DND-41 (cell line): ENCODE measurements around the gene AMPH.

Experiments used
- ATAC-seq: fragments of 200-7000 bp; cut with Tn5 transposase; 3 replicates; pipeline ENCODE4 v1.9.1; 2021; ENCODE audit warnings: low read depth; ENCODE audit not compliant: insufficient read depth
- DNase-seq: peaks from one replicate; pipeline ENCODE4 v3.0.0-alpha.2; 2020
- H2AFZ ChIP-seq: 2 replicates; pipeline ENCODE4 v1.6.0; 2012; ENCODE audit warnings: low read depth, low read length
- H3K27ac ChIP-seq: 2 replicates; pipeline ENCODE4 v1.5.1; 2012; ENCODE audit warnings: low read length, inconsistent platforms
- H3K27me3 ChIP-seq: fragments of 200-600 bp; sonication (generic); 2 replicates; pipeline ENCODE4 v1.6.0; 2012; ENCODE audit warnings: low read length, mild to moderate bottlenecking, inconsistent platforms; ENCODE audit not compliant: insufficient read depth, poor library complexity
- H3K36me3 ChIP-seq: 2 replicates; pipeline ENCODE4 v1.5.1; 2012; ENCODE audit warnings: low read length, inconsistent platforms; ENCODE audit not compliant: insufficient read depth
- H3K4me1 ChIP-seq: 2 replicates; pipeline ENCODE4 v1.5.1; 2012; ENCODE audit warnings: mild to moderate bottlenecking, low read length; ENCODE audit not compliant: insufficient read depth
- H3K4me2 ChIP-seq: 2 replicates; pipeline ENCODE4 v1.6.0; 2012; ENCODE audit warnings: mild to moderate bottlenecking, moderate library complexity, low read length, inconsistent platforms; ENCODE audit not compliant: insufficient read depth
- H3K4me3 ChIP-seq, 2 experiments: fragments of 200-600 bp in 1 of 2; shearing (Covaris generic) in 1 of 2; 2 replicates each; pipeline ENCODE4 v1.5.1; 2012 to 2016; ENCODE audit warnings: inconsistent platforms in 2 of 2, low read length in 2 of 2, mild to moderate bottlenecking in 2 of 2, low read depth in 1 of 2, moderate library complexity in 1 of 2
- H3K79me2 ChIP-seq: 2 replicates; pipeline ENCODE4 v1.6.0; 2012; ENCODE audit warnings: low read length, inconsistent platforms; ENCODE audit not compliant: insufficient read depth
- H3K9ac ChIP-seq: 2 replicates; pipeline ENCODE4 v1.6.0; 2012; ENCODE audit warnings: low read depth, mild to moderate bottlenecking, inconsistent platforms, low read length, moderate library complexity
- H3K9me3 ChIP-seq: 2 replicates; pipeline ENCODE4 v1.5.1; 2012; ENCODE audit warnings: low read length, moderate library complexity, mild to moderate bottlenecking, inconsistent platforms; ENCODE audit not compliant: insufficient read depth, severe bottlenecking
- H4K20me1 ChIP-seq: 2 replicates; pipeline ENCODE4 v1.6.0; 2012; ENCODE audit warnings: low read length; ENCODE audit not compliant: insufficient read depth
- CTCF ChIP-seq: IDR thresholded peaks from 2 replicates; pipeline ENCODE4 v1.5.1; 2012; ENCODE audit warnings: borderline replicate concordance, low read length, moderate library complexity, mild to moderate bottlenecking; ENCODE audit not compliant: poor library complexity, severe bottlenecking; ENCODE audit errors: extremely low read depth
- EZH2 ChIP-seq: IDR thresholded peaks from 3 replicates; pipeline ENCODE4 v1.6.1; 2012; ENCODE audit warnings: borderline replicate concordance, low read depth, mild to moderate bottlenecking, moderate library complexity, low read length, inconsistent platforms; ENCODE audit not compliant: severe bottlenecking

The AMPH gene

GRCh38 chr7:38664972-38665371 is 33.8 kb upstream of the AMPH start:
- no peak overlapping the region for H3K9ac ChIP-seq
- no peaks in the 10 kb centered on the region for H3K4me1 ChIP-seq
- H3K4me2 ChIP-seq: no peak overlapping the region
- H3K9me3 ChIP-seq: no peaks in the 10 kb centered on the region
- H3K79me2 ChIP-seq: no peaks in the 10 kb centered on the region
- no peaks in the 10 kb centered on the region; the same call in 1 of the 2 replicates for H4K20me1 ChIP-seq
- H3K27ac ChIP-seq: no peak overlapping the region
- H3K36me3 ChIP-seq: no peaks in the 10 kb centered on the region
- H2AFZ ChIP-seq: no peak overlapping the region
- ATAC-seq (no peak), DNase-seq (no peak)
- no peak overlapping the region for H3K4me3 ChIP-seq
- TF ChIP-seq CTCF (no peak), EZH2 (no peak)
- H3K27me3 ChIP-seq: no peaks in the 10 kb centered on the region

DNA sequence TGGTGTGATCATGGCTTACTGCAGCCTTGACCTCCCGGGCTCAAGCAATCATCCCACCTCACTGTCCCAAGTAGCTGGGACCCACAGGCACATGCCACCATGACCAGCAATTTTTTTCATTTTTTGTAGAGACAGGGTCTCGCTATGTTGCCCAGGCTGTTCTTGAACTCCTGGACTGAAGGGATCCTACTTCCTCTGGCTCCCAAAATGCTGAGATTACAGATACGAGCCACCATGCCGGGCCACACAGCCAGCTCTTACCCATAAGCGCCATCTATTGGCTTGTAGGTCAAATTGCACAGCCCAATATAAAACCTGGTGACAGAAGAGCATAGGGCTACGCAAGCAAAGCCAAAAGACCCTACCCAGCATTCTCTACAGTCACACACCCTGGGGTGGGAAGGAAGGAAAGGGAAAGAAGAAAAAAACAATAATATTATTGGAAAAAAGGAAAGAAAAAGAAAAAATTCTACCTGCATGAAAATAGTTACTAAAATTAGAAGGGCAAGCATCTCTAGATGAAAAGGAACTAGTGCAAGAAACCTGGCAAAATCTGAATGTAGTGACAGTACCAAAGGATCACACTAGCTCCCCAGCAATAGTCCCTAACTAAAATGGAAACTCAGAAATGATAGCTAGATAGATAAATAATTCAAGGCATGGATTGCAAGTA is 29.4 kb upstream of the AMPH start:
- no peak overlapping the region for H3K4me3 ChIP-seq
- no peak overlapping the region for H3K4me2 ChIP-seq
- H3K79me2 ChIP-seq: no peaks in the 10 kb centered on the region
- peak; percentile 74 for ATAC-seq
- no peaks in the 10 kb centered on the region for H3K36me3 ChIP-seq
- H3K27me3 ChIP-seq: no peaks in the 10 kb centered on the region
- TF ChIP-seq CTCF: peak; percentile 80
- TF ChIP-seq EZH2: no peak
- no peak overlapping the region for H3K27ac ChIP-seq
- no peaks in the 10 kb centered on the region; the same call in 1 of the 2 replicates for H4K20me1 ChIP-seq
- no peak overlapping the region for H3K9ac ChIP-seq
- no peaks in the 10 kb centered on the region for H3K4me1 ChIP-seq
- no peak overlapping the region for H2AFZ ChIP-seq
- no peaks in the 10 kb centered on the region for H3K9me3 ChIP-seq
- peak; percentile 31 for DNase-seq

- no peak overlapping the region for H3K27ac ChIP-seq
- TF ChIP-seq EZH2: no peak
- TF ChIP-seq CTCF: no peak
- H3K9me3 ChIP-seq: no peaks in the 10 kb centered on the region
- H3K4me1 ChIP-seq: no peaks in the 10 kb centered on the region
- H3K4me2 ChIP-seq: no peak overlapping the region
- no peaks in the 10 kb centered on the region; the same call in 1 of the 2 replicates for H4K20me1 ChIP-seq
- ATAC-seq: no peak
- H3K27me3 ChIP-seq: no peaks in the 10 kb centered on the region
- H3K79me2 ChIP-seq: no peaks in the 10 kb centered on the region
- no peak overlapping the region for H2AFZ ChIP-seq
- no peak overlapping the region for H3K4me3 ChIP-seq
- no peaks in the 10 kb centered on the region for H3K36me3 ChIP-seq
- H3K9ac ChIP-seq: no peak overlapping the region
- no peak for DNase-seq
Observed at GRCh38 chr7:38659931-38660330, 28.8 kb upstream of the AMPH start.

DNA sequence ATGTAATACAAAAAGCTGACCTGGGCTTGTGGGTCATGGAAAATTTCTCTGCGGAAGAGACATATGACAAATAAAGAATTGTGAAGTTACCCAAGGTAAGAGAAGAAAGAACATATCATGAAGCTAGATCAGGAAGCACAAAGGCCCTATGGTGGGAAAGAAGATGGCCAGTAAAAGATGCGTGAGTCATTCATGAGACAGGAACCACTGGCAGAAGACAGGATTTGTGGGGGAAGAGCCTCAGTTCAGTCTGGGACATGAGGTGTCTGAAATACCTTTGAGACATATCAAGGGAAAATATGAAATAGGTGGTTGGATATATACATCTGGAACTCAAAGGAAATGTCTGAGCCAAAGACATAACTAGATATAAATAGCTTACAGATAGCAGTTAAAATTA is 27.7 kb upstream of the AMPH start:
- Histone ChIP-seq H3K27me3 (peaks cover 5% of the 10 kb centered on the region), H3K9ac (no peak overlapping the region), H3K27ac (no peak overlapping the region), H3K4me3 (no peak overlapping the region), H3K4me1 (no peaks in the 10 kb centered on the region), H2AFZ (no peak overlapping the region), H3K79me2 (no peaks in the 10 kb centered on the region), H3K4me2 (no peak overlapping the region), H3K9me3 (no peaks in the 10 kb centered on the region), H4K20me1 (no peaks in the 10 kb centered on the region; the same call in 1 of the 2 replicates), H3K36me3 (no peaks in the 10 kb centered on the region)
- no peak for ATAC-seq
- no peak for TF ChIP-seq EZH2
- TF ChIP-seq CTCF: no peak
- DNase-seq: no peak
